Measurements from ENCODE around the gene FAM229A. TPM values are rescaled to one million over a fixed set of nuclear protein-coding genes. Genes with fewer than 3 reads are reported as not detected.
A peak's percentile ranks its signal among the peaks of the same experiment; 100 is the strongest.
"Not testable (repeated sequence)": the region's sequence is repeated elsewhere in the genome, so short reads cannot be mapped to it uniquely, and the experiment has no call there.

The FAM229A gene
- total RNA-seq, 1 donor from 2014 or later: 5.4 TPM

GRCh38 chr1:32367912-32368635 lies 5.8 kb upstream of the FAM229A start:
- peaks cover 17% of the 10 kb centered on the region for H3K4me1 Mint-ChIP-seq (ENCODE audit: low read depth)
- peaks cover 51% of the 10 kb centered on the region for H3K36me3 Mint-ChIP-seq (ENCODE audit: low read depth)
- H3K9me3 Mint-ChIP-seq: no peaks in the 10 kb centered on the region
- no peaks in the 10 kb centered on the region for H3K27me3 Mint-ChIP-seq (ENCODE audit: low read depth)
- H3K27ac Mint-ChIP-seq: no peak overlapping the region
- DNase-seq (ENCODE audit: low spot score): no peak
- no peak overlapping the region for H3K4me3 Mint-ChIP-seq (ENCODE audit: low read depth)
- intact Hi-C loops (cut with micrococcal nuclease): no loop called here

- no peak overlapping the region for H3K27ac Mint-ChIP-seq
- peaks cover 57% of the 10 kb centered on the region for H3K36me3 Mint-ChIP-seq (ENCODE audit: low read depth)
- peaks cover 9% of the 10 kb centered on the region for H3K4me1 Mint-ChIP-seq (ENCODE audit: low read depth)
- peaks cover 8% of the 10 kb centered on the region for H3K27me3 Mint-ChIP-seq (ENCODE audit: low read depth)
- H3K9me3 Mint-ChIP-seq: no peaks in the 10 kb centered on the region
- DNase-seq (ENCODE audit: low spot score): no peak
- no peak overlapping the region for H3K4me3 Mint-ChIP-seq (ENCODE audit: low read depth)
- intact Hi-C loops (cut with micrococcal nuclease): no loop called here
Measured at GRCh38 chr1:32365445-32365844, 3.2 kb upstream of the FAM229A start.

GRCh38 chr1:32364836-32365235 lies 2.6 kb upstream of the FAM229A start:
- no peak for DNase-seq (ENCODE audit: low spot score)
- intact Hi-C loops (cut with micrococcal nuclease): no loop called here
- no peak overlapping the region for H3K4me3 Mint-ChIP-seq (ENCODE audit: low read depth)
- peaks cover 8% of the 10 kb centered on the region for H3K27me3 Mint-ChIP-seq (ENCODE audit: low read depth)
- H3K4me1 Mint-ChIP-seq (ENCODE audit: low read depth): peaks cover 12% of the 10 kb centered on the region
- H3K9me3 Mint-ChIP-seq: no peaks in the 10 kb centered on the region
- H3K27ac Mint-ChIP-seq: no peak overlapping the region
- peaks cover 57% of the 10 kb centered on the region for H3K36me3 Mint-ChIP-seq (ENCODE audit: low read depth)

- no peak for DNase-seq (ENCODE audit: low spot score)
- Mint-ChIP-seq H3K27ac (no peak overlapping the region), H3K9me3 (no peaks in the 10 kb centered on the region), H3K4me3 (ENCODE audit: low read depth) (no peak overlapping the region), H3K36me3 (ENCODE audit: low read depth) (peaks cover 50% of the 10 kb centered on the region), H3K4me1 (ENCODE audit: low read depth) (peaks cover 18% of the 10 kb centered on the region), H3K27me3 (ENCODE audit: low read depth) (peaks cover 8% of the 10 kb centered on the region)
- intact Hi-C loops (cut with micrococcal nuclease): no loop called here
Measured at GRCh38 chr1:32363713-32364112, 1.4 kb upstream of the FAM229A start.

GRCh38 chr1:32361674-32362473 lies 411 bp downstream of the FAM229A start:
- Mint-ChIP-seq H3K27me3 (ENCODE audit: low read depth) (peaks cover 8% of the 10 kb centered on the region), H3K4me1 (ENCODE audit: low read depth) (peaks cover 18% of the 10 kb centered on the region), H3K9me3 (no peaks in the 10 kb centered on the region), H3K27ac (no peak overlapping the region), H3K4me3 (ENCODE audit: low read depth) (no peak overlapping the region), H3K36me3 (ENCODE audit: low read depth) (peaks cover 34% of the 10 kb centered on the region)
- intact Hi-C loops (cut with micrococcal nuclease): no loop called here
- DNase-seq (ENCODE audit: low spot score): no peak

GRCh38 chr1:32361308-32361673 lies 994 bp downstream of the FAM229A start:
- H3K36me3 Mint-ChIP-seq (ENCODE audit: low read depth): peaks cover 32% of the 10 kb centered on the region
- H3K4me1 Mint-ChIP-seq (ENCODE audit: low read depth): peaks cover 18% of the 10 kb centered on the region
- no peak overlapping the region for H3K4me3 Mint-ChIP-seq (ENCODE audit: low read depth)
- peaks cover 8% of the 10 kb centered on the region for H3K27me3 Mint-ChIP-seq (ENCODE audit: low read depth)
- no peak overlapping the region for H3K27ac Mint-ChIP-seq
- DNase-seq (ENCODE audit: low spot score): no peak
- no peaks in the 10 kb centered on the region for H3K9me3 Mint-ChIP-seq
- intact Hi-C loops (cut with micrococcal nuclease): no loop called here

- H3K27me3 Mint-ChIP-seq (ENCODE audit: low read depth): peaks cover 8% of the 10 kb centered on the region
- peaks cover 15% of the 10 kb centered on the region for H3K36me3 Mint-ChIP-seq (ENCODE audit: low read depth)
- no peak for DNase-seq (ENCODE audit: low spot score)
- H3K27ac Mint-ChIP-seq: no peak overlapping the region
- intact Hi-C loops (cut with micrococcal nuclease): no loop called here
- no peaks in the 10 kb centered on the region for H3K9me3 Mint-ChIP-seq
- peaks cover 15% of the 10 kb centered on the region for H3K4me1 Mint-ChIP-seq (ENCODE audit: low read depth)
- no peak overlapping the region for H3K4me3 Mint-ChIP-seq (ENCODE audit: low read depth)
Measured at GRCh38 chr1:32358435-32358834, 3.9 kb downstream of the FAM229A start.

GRCh38 chr1:32357614-32358013 lies 4.7 kb downstream of the FAM229A start:
- DNase-seq (ENCODE audit: low spot score): no peak
- Mint-ChIP-seq H3K9me3 (no peaks in the 10 kb centered on the region), H3K27ac (no peak overlapping the region), H3K27me3 (ENCODE audit: low read depth) (peaks cover 8% of the 10 kb centered on the region), H3K4me3 (ENCODE audit: low read depth) (no peak overlapping the region), H3K4me1 (ENCODE audit: low read depth) (peaks cover 15% of the 10 kb centered on the region), H3K36me3 (ENCODE audit: low read depth) (peaks cover 8% of the 10 kb centered on the region)
- intact Hi-C loops (cut with micrococcal nuclease): no loop called here

GRCh38 chr1:32356478-32356877 lies 5.8 kb downstream of the FAM229A start:
- Mint-ChIP-seq H3K9me3 (no peaks in the 10 kb centered on the region), H3K27me3 (ENCODE audit: low read depth) (peaks cover 3% of the 10 kb centered on the region), H3K4me1 (ENCODE audit: low read depth) (peaks cover 15% of the 10 kb centered on the region), H3K36me3 (ENCODE audit: low read depth) (peaks cover 4% of the 10 kb centered on the region), H3K4me3 (ENCODE audit: low read depth) (no peak overlapping the region), H3K27ac (no peak overlapping the region)
- intact Hi-C loops (cut with micrococcal nuclease): no loop called here
- no peak for DNase-seq (ENCODE audit: low spot score)

- peaks cover 14% of the 10 kb centered on the region for H3K4me1 Mint-ChIP-seq (ENCODE audit: low read depth)
- H3K27ac Mint-ChIP-seq; intact Hi-C loops (cut with micrococcal nuclease); H3K27me3 Mint-ChIP-seq (ENCODE audit: low read depth); H3K9me3 Mint-ChIP-seq; H3K36me3 Mint-ChIP-seq (ENCODE audit: low read depth); H3K4me3 Mint-ChIP-seq (ENCODE audit: low read depth); DNase-seq (ENCODE audit: low spot score): not testable (repeated sequence)
Measured at GRCh38 chr1:32355778-32356177, 6.5 kb downstream of the FAM229A start.

GRCh38 chr1:32353886-32354570 lies 8.3 kb downstream of the FAM229A start:
- peak overlapping the region; percentile 32 for H3K4me3 Mint-ChIP-seq (ENCODE audit: low read depth)
- peaks cover 13% of the 10 kb centered on the region for H3K4me1 Mint-ChIP-seq (ENCODE audit: low read depth)
- H3K27ac Mint-ChIP-seq: no peak overlapping the region
- no peaks in the 10 kb centered on the region for H3K27me3 Mint-ChIP-seq (ENCODE audit: low read depth)
- intact Hi-C loops (cut with micrococcal nuclease): no loop called here
- no peak for DNase-seq (ENCODE audit: low spot score)
- no peaks in the 10 kb centered on the region for H3K36me3 Mint-ChIP-seq (ENCODE audit: low read depth)
- no peaks in the 10 kb centered on the region for H3K9me3 Mint-ChIP-seq

GRCh38 chr1:32353431-32353830 lies 8.9 kb downstream of the FAM229A start:
- Mint-ChIP-seq H3K9me3 (no peaks in the 10 kb centered on the region), H3K27me3 (ENCODE audit: low read depth) (no peaks in the 10 kb centered on the region), H3K4me1 (ENCODE audit: low read depth) (peaks cover 19% of the 10 kb centered on the region), H3K36me3 (ENCODE audit: low read depth) (no peaks in the 10 kb centered on the region), H3K27ac (no peak overlapping the region), H3K4me3 (ENCODE audit: low read depth) (peak overlapping the region; percentile 17)
- intact Hi-C loops (cut with micrococcal nuclease): no loop called here
- DNase-seq (ENCODE audit: low spot score): no peak

All from activated T-helper 2 cell treated with anti-CD3 and anti-CD28 coated beads, Interferon-gamma antibody, Interleukin-2, Interleukin-4, amounts not matched to agents 10 μg/mL and 5 μg/mL and 100 μg/mL, durations not matched to agents 14 hours and 24 hours and 36 hours (primary cell).